ENCODE data around the gene AJM1.

DNA sequence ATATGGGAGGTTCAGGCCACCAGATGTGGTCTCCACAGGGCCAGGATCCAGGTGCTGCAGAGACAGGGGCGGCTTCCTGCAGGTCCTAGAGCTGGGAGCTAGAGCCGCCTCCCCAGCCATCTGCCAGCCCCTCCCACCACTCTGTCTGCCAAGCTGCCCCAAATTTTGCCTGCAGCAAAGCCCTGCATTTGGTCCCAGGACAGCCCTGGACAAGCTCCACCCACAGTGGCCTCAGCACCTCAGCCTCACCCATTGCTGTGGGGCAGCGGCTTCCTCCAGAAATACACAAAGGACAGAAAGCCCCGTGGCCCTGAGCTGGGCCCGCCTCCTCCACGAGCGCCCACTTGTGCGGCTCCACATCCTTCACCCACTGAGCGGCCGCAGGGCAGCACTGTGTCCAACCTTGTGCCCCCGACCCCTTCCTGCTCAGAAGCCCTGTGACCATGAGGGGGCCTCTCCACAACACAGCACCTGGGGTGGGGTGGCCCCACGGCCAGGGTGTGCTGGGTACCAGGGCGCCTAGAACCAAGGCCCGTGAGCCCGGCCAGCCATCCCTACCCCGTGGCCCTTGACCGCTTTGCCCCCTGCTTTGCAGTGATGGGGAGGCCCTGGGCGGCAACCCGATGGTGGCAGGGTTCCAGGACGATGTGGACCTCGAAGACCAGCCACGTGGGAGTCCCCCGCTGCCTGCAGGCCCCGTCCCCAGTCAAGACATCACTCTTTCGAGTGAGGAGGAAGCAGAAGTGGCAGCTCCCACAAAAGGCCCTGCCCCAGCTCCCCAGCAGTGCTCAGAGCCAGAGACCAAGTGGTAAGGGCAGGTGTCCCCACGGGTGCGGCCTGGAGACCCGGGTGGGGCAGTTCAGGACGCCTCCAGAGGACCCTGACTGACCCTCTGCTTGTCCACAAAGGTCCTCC lies 3.7 kb upstream of the AJM1 start:
- TF ChIP-seq, protein P1, sequence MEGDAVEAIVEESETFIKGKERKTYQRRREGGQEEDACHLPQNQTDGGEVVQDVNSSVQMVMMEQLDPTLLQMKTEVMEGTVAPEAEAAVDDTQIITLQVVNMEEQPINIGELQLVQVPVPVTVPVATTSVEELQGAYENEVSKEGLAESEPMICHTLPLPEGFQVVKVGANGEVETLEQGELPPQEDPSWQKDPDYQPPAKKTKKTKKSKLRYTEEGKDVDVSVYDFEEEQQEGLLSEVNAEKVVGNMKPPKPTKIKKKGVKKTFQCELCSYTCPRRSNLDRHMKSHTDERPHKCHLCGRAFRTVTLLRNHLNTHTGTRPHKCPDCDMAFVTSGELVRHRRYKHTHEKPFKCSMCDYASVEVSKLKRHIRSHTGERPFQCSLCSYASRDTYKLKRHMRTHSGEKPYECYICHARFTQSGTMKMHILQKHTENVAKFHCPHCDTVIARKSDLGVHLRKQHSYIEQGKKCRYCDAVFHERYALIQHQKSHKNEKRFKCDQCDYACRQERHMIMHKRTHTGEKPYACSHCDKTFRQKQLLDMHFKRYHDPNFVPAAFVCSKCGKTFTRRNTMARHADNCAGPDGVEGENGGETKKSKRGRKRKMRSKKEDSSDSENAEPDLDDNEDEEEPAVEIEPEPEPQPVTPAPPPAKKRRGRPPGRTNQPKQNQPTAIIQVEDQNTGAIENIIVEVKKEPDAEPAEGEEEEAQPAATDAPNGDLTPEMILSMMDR (IDR thresholded peaks at IDR 0.05; ENCODE audit: low read depth, low read length, poor library complexity, severe bottlenecking): no peak
- TF ChIP-seq EZH2phosphoT487 (IDR thresholded peaks at IDR 0.05; ENCODE audit: borderline replicate concordance, low read length): no peak
